ENCODE results near the gene CBY2.

- TF ChIP-seq POLR2A (IDR thresholded peaks at IDR 0.05; ENCODE audit: low read depth, low read length): no peak
- TF ChIP-seq, protein P1, sequence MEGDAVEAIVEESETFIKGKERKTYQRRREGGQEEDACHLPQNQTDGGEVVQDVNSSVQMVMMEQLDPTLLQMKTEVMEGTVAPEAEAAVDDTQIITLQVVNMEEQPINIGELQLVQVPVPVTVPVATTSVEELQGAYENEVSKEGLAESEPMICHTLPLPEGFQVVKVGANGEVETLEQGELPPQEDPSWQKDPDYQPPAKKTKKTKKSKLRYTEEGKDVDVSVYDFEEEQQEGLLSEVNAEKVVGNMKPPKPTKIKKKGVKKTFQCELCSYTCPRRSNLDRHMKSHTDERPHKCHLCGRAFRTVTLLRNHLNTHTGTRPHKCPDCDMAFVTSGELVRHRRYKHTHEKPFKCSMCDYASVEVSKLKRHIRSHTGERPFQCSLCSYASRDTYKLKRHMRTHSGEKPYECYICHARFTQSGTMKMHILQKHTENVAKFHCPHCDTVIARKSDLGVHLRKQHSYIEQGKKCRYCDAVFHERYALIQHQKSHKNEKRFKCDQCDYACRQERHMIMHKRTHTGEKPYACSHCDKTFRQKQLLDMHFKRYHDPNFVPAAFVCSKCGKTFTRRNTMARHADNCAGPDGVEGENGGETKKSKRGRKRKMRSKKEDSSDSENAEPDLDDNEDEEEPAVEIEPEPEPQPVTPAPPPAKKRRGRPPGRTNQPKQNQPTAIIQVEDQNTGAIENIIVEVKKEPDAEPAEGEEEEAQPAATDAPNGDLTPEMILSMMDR (IDR thresholded peaks at IDR 0.05 in 2 of 3, conservative IDR thresholded peaks at IDR 0.05 in 1 of 3; ENCODE audit: control insufficient read depth in 2 of 3, extremely low read depth in 1 of 3, insufficient read depth in 1 of 3, low read depth in 3 of 3, low read length in 3 of 3): no peak
These were observed 31.2 kb downstream of the CBY2 start for GRCh38 chr13:45733361-45733760.

All from GM12878 (cell line).